Endodermal cell (in vitro differentiated cells): ENCODE data around the gene GALE. TPM values are rescaled to one million over a fixed set of nuclear protein-coding genes. Genes with fewer than 3 reads are reported as not detected.
"Not testable (repeated sequence)": the region's sequence is repeated elsewhere in the genome, so short reads cannot be mapped to it uniquely, and the experiment has no call there.

ENCODE experiments used
- DNase-seq: peaks from one replicate; pipeline ENCODE4 v3.0.0-alpha.2; 2017
- H3K27ac ChIP-seq: 2 replicates; pipeline ENCODE4 v1.5.1; 2013; ENCODE audit warnings: mild to moderate bottlenecking, low read depth, low read length, moderate library complexity
- H3K27me3 ChIP-seq: 2 replicates; pipeline ENCODE4 v1.6.1; 2013; ENCODE audit warnings: mild to moderate bottlenecking, low read length, moderate library complexity; ENCODE audit not compliant: insufficient read depth, control insufficient read depth, poor library complexity, severe bottlenecking
- H3K36me3 ChIP-seq: 2 replicates; pipeline ENCODE4 v1.7.0; 2013; ENCODE audit warnings: mild to moderate bottlenecking, low read length, moderate library complexity; ENCODE audit not compliant: control insufficient read depth, insufficient read depth
- H3K4me1 ChIP-seq: one replicate; pipeline ENCODE4 v1.7.0; 2013; ENCODE audit warnings: low read length; ENCODE audit not compliant: control insufficient read depth, insufficient read depth
- H3K4me3 ChIP-seq: 2 replicates; pipeline ENCODE4 v1.5.1; 2013; ENCODE audit warnings: mild to moderate bottlenecking, low read length, moderate library complexity
- H3K9ac ChIP-seq: 2 replicates; pipeline ENCODE4 v1.6.1; 2013; ENCODE audit warnings: mild to moderate bottlenecking, low read length, moderate library complexity; ENCODE audit not compliant: poor library complexity, severe bottlenecking; ENCODE audit errors: extremely low read depth
- H3K9me3 ChIP-seq: 2 replicates; pipeline ENCODE4 v1.6.1; 2013; ENCODE audit warnings: mild to moderate bottlenecking, low read length, moderate library complexity; ENCODE audit not compliant: control insufficient read depth
- H3K27ac Mint-ChIP-seq: 2 replicates; pipeline ENCODE4 v1.8.0; 2020; ENCODE audit warnings: mixed read lengths
- H3K27me3 Mint-ChIP-seq: 2 replicates; pipeline ENCODE4 v1.8.0; 2021; ENCODE audit warnings: mild to moderate bottlenecking, mixed read lengths; ENCODE audit not compliant: insufficient read depth
- H3K36me3 Mint-ChIP-seq: 2 replicates; pipeline ENCODE4 v1.8.0; 2020; ENCODE audit warnings: low read depth, mixed read lengths
- H3K4me1 Mint-ChIP-seq: 2 replicates; pipeline ENCODE4 v1.8.0; 2020; ENCODE audit warnings: mixed read lengths
- H3K4me3 Mint-ChIP-seq: 2 replicates; pipeline ENCODE4 v1.8.0; 2020; ENCODE audit warnings: mild to moderate bottlenecking, moderate library complexity, mixed read lengths
- H3K9me3 Mint-ChIP-seq: 2 replicates; pipeline ENCODE4 v1.8.0; 2020; ENCODE audit warnings: mild to moderate bottlenecking, mixed read lengths
- WGBS, 2 experiments: methylation state at CpG; one replicate each; pipeline versions ENCODE4 v1.1.5 to v1.1.7; 2013; ENCODE audit warnings: missing lambda C conversion rate in 2 of 2, mixed read lengths in 1 of 2; ENCODE audit not compliant: insufficient coverage in 1 of 2, insufficient read length in 1 of 2; 5-methylcytosine and 5-hydroxymethylcytosine counted together
- total RNA-seq, 2 donors: library from RNA; stranded (reverse); fragmentation: NEBNext Ultra II Directional in 1 of 2; extraction: Animal tissue kit (Norgen Biotek cat#: 25700) in 1 of 2; gene quantifications; 2 replicates in 1 of 2; 3 replicates in 1 of 2; pipeline ENCODE4 v1.2.1, GENCODE V29; 2021
- TF ChIP-seq, protein P1 (sequence below): fragments of 200-600 bp; sonication (generic); conservative IDR thresholded peaks from 2 replicates; pipeline ENCODE4 v1.5.0; 2021; ENCODE audit warnings: antibody characterized with exemption, mild to moderate bottlenecking

Gene GALE
- total RNA-seq, 2 donors from 2014 or later = 60.4 to 66.0 TPM

GRCh38 chr1:23787701-23788100 is 12.9 kb downstream of the GALE start:
- Histone ChIP-seq H3K9ac (no peak overlapping the region), H3K4me1 (peaks cover 4% of the 10 kb centered on the region), H3K4me3 (no peak overlapping the region), H3K27me3 (no peaks in the 10 kb centered on the region), H3K36me3 (peaks cover 54% of the 10 kb centered on the region), H3K9me3 (no peaks in the 10 kb centered on the region), H3K27ac (no peak overlapping the region)
- H3K9me3 Mint-ChIP-seq = no peaks in the 10 kb centered on the region
- no peaks in the 10 kb centered on the region for H3K27me3 Mint-ChIP-seq
- H3K27ac Mint-ChIP-seq = peak overlapping the region; percentile 42
- 95 to 98% methylated on average over 2 to 3 of the region's 3 CpGs for WGBS, 2 experiments
- peaks cover 12% of the 10 kb centered on the region for H3K4me1 Mint-ChIP-seq
- TF ChIP-seq, protein P1, sequence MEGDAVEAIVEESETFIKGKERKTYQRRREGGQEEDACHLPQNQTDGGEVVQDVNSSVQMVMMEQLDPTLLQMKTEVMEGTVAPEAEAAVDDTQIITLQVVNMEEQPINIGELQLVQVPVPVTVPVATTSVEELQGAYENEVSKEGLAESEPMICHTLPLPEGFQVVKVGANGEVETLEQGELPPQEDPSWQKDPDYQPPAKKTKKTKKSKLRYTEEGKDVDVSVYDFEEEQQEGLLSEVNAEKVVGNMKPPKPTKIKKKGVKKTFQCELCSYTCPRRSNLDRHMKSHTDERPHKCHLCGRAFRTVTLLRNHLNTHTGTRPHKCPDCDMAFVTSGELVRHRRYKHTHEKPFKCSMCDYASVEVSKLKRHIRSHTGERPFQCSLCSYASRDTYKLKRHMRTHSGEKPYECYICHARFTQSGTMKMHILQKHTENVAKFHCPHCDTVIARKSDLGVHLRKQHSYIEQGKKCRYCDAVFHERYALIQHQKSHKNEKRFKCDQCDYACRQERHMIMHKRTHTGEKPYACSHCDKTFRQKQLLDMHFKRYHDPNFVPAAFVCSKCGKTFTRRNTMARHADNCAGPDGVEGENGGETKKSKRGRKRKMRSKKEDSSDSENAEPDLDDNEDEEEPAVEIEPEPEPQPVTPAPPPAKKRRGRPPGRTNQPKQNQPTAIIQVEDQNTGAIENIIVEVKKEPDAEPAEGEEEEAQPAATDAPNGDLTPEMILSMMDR = no peak
- DNase-seq = no peak
- H3K36me3 Mint-ChIP-seq = peaks cover 48% of the 10 kb centered on the region
- no peak overlapping the region for H3K4me3 Mint-ChIP-seq

GRCh38 chr1:23784846-23785245 is 15.7 kb downstream of the GALE start:
- Histone ChIP-seq H3K27ac (no peak overlapping the region), H3K27me3 (no peaks in the 10 kb centered on the region), H3K4me3 (no peak overlapping the region), H3K4me1 (no peaks in the 10 kb centered on the region), H3K9ac (no peak overlapping the region), H3K36me3 (peaks cover 74% of the 10 kb centered on the region), H3K9me3 (no peaks in the 10 kb centered on the region)
- Mint-ChIP-seq H3K4me1 (no peaks in the 10 kb centered on the region), H3K4me3 (no peak overlapping the region), H3K36me3 (peaks cover 57% of the 10 kb centered on the region), H3K27ac (no peak overlapping the region), H3K9me3 (no peaks in the 10 kb centered on the region), H3K27me3 (no peaks in the 10 kb centered on the region)
- WGBS, 2 experiments = 93 to 95% methylated on average over 4 of the region's 4 CpGs
- TF ChIP-seq, protein P1 = no peak
- no peak for DNase-seq

DNA sequence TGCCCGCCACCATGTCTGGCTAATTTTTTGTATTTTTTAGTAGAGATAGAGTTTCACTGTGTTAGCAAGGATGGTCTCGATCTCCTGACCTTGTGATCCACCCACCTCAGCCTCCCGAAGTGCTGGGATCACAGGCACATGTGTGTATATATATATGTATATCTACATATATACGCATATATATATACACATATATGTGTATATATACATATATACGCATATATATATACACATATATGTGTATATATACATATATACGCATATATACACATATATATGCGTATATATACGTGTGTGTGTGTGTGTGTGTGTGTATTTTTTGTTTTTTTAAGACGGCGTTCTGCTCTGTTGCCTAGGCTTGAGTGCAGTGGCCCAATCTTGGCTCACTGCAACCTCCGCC is 17.4 kb downstream of the GALE start:
- H3K9me3 ChIP-seq, H3K4me3 ChIP-seq, H3K27ac Mint-ChIP-seq, H3K27me3 ChIP-seq, H3K9me3 Mint-ChIP-seq, H3K27ac ChIP-seq, DNase-seq, H3K4me1 ChIP-seq, H3K27me3 Mint-ChIP-seq, H3K4me1 Mint-ChIP-seq, H3K9ac ChIP-seq, H3K4me3 Mint-ChIP-seq: not testable (repeated sequence)
- 94 to 99% methylated on average over 3 to 6 of the region's 11 CpGs for WGBS, 2 experiments
- H3K36me3 Mint-ChIP-seq = peaks cover 50% of the 10 kb centered on the region
- H3K36me3 ChIP-seq = peaks cover 68% of the 10 kb centered on the region

- Histone ChIP-seq H3K4me3 (peak overlapping the region; percentile 95), H3K27ac (no peak overlapping the region), H3K27me3 (no peaks in the 10 kb centered on the region), H3K36me3 (peaks cover 37% of the 10 kb centered on the region), H3K4me1 (no peaks in the 10 kb centered on the region), H3K9me3 (no peaks in the 10 kb centered on the region), H3K9ac (no peak overlapping the region)
- Mint-ChIP-seq H3K27ac (no peak overlapping the region), H3K4me3 (peak overlapping the region; percentile 81), H3K4me1 (peaks cover 7% of the 10 kb centered on the region), H3K9me3 (no peaks in the 10 kb centered on the region), H3K27me3 (no peaks in the 10 kb centered on the region), H3K36me3 (peaks cover 20% of the 10 kb centered on the region)
- DNase-seq = no peak
- 94 to 100% methylated on average over 3 of the region's 3 CpGs for WGBS, 2 experiments
- TF ChIP-seq, protein P1 = no peak
Observed at GRCh38 chr1:23779826-23780371, 20.7 kb downstream of the GALE start.
